ENCODE data around the gene DPP10. TPM values are rescaled to one million over a fixed set of nuclear protein-coding genes. Genes with fewer than 3 reads are reported as not detected.

DPP10 gene
- total and polyA plus RNA-seq, 10 donors, result 0.02 TPM; not detected in 9

DNA sequence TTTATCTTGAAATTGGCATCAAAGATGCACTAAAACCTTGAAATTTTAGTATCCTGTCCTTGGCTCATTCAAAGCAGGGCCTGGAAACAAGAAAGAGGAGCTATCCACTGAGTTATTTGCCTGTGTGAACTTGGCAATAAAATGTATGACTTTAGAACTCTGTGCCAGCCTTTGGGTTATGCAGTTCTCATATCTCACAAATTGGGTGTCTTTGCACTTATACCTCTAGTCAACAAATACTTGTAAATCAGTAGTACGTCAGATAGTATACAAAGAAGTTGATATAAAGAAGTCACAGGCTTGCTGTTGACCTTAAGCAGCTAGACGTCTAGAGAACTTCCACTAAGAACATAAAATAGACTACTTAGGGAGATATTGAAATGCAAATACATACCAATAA is 1331.9 kb downstream of the DPP10 start:
- no peaks in the 10 kb centered on the region for H3K36me3 ChIP-seq
- WGBS, 5 donors, result 64 to 82% (median 70%) methylated on average over 2 of the region's 2 CpGs
- no peak overlapping the region for H3K27ac ChIP-seq
- no peaks in the 10 kb centered on the region for H3K27me3 ChIP-seq (replicated peaks in 1 of 7)
- intact Hi-C loops (cut with DNase I; ENCODE audit: low total_unique reads), result no loop called here
- H3K4me1 ChIP-seq, result no peaks in the 10 kb centered on the region
- peaks cover 0 to 4% (median 0%) of the 10 kb centered on the region in 8 donors for H3K9me3 ChIP-seq
- no peak for DNase-seq
- TF ChIP-seq POLR2AphosphoS5 (IDR thresholded peaks at IDR 0.05), result no peak
- TF ChIP-seq POLR2A (IDR thresholded peaks at IDR 0.05), result no peak
- TF ChIP-seq, protein P1, sequence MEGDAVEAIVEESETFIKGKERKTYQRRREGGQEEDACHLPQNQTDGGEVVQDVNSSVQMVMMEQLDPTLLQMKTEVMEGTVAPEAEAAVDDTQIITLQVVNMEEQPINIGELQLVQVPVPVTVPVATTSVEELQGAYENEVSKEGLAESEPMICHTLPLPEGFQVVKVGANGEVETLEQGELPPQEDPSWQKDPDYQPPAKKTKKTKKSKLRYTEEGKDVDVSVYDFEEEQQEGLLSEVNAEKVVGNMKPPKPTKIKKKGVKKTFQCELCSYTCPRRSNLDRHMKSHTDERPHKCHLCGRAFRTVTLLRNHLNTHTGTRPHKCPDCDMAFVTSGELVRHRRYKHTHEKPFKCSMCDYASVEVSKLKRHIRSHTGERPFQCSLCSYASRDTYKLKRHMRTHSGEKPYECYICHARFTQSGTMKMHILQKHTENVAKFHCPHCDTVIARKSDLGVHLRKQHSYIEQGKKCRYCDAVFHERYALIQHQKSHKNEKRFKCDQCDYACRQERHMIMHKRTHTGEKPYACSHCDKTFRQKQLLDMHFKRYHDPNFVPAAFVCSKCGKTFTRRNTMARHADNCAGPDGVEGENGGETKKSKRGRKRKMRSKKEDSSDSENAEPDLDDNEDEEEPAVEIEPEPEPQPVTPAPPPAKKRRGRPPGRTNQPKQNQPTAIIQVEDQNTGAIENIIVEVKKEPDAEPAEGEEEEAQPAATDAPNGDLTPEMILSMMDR (IDR thresholded peaks at IDR 0.05 in 8 of 11, conservative IDR thresholded peaks at IDR 0.05 in 3 of 11), result no peak
- no peak overlapping the region for H3K4me3 ChIP-seq

DNA sequence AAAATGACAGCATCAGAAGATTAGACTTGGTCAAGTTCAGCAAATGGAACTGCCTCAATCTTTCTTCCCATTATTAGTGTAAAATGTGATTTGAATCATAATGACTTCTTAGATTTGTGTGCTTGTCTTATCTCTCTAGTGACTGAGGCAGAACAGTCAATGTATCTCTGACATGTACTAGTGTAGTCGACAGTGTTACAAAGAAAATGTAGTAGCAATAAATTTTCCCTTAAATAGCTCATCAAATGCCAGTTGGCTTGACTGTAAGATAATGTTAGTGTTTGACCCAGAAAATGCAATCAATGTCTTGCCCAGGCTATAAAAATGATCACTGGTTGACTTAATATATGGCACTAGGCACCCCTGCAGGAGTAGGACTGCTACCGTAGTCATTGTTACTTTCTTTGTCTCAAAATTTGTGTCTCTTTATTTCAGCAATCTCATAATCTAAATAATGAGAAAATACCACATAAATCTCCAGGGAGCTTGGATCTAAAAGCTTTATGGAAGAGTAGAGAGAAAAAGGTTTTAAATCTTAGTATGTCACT is 1336.7 kb downstream of the DPP10 start:
- H3K4me1 ChIP-seq, result no peaks in the 10 kb centered on the region
- TF ChIP-seq POLR2AphosphoS5 (IDR thresholded peaks at IDR 0.05), result no peak
- TF ChIP-seq, protein P1 (IDR thresholded peaks at IDR 0.05 in 8 of 11, conservative IDR thresholded peaks at IDR 0.05 in 3 of 11), result no peak
- no peak for TF ChIP-seq POLR2A (IDR thresholded peaks at IDR 0.05)
- no peaks in the 10 kb centered on the region for H3K27me3 ChIP-seq (replicated peaks in 1 of 7)
- H3K4me3 ChIP-seq, result no peak overlapping the region
- H3K9me3 ChIP-seq, result peaks cover 0 to 6% (median 0%) of the 10 kb centered on the region in 8 donors
- H3K36me3 ChIP-seq, result no peaks in the 10 kb centered on the region
- intact Hi-C loops (cut with DNase I; ENCODE audit: low total_unique reads), result no loop called here
- DNase-seq, result no peak
- no peak overlapping the region for H3K27ac ChIP-seq
- 82 to 87% (median 83%) methylated on average over 2 of the region's 2 CpGs for WGBS, 5 donors

DNA sequence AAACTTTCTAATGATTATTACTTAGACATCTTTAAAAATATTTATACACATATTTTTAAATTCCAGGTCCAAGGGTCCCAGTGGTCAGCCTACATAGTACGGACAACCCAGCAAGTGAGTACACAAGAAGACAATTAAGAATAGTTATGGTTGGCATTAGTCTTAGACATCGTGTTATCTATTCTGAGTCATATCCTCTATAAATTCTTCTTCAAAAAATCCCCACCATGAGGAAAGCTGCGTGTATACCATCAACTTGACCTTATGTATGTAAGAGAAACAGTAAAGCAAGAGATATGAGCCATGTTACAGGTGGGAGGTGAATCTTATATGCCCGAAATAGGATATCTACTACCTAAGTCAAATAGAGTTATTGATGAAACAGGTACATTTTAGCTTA is 1339.8 kb downstream of the DPP10 start:
- Histone ChIP-seq H3K36me3 (no peaks in the 10 kb centered on the region), H3K27me3 (replicated peaks in 1 of 7) (no peaks in the 10 kb centered on the region), H3K9me3 (peaks cover 0 to 20% (median 8%) of the 10 kb centered on the region in 8 donors), H3K4me1 (no peaks in the 10 kb centered on the region), H3K4me3 (no peak overlapping the region), H3K27ac (no peak overlapping the region)
- intact Hi-C loops (cut with DNase I; ENCODE audit: low total_unique reads), result no loop called here
- DNase-seq, result no peak
- WGBS, 5 donors, result 69 to 79% (median 74%) methylated on average over 4 of the region's 4 CpGs
- no peak for TF ChIP-seq POLR2A (IDR thresholded peaks at IDR 0.05)
- TF ChIP-seq, protein P1 (IDR thresholded peaks at IDR 0.05 in 8 of 11, conservative IDR thresholded peaks at IDR 0.05 in 3 of 11), result no peak
- no peak for TF ChIP-seq POLR2AphosphoS5 (IDR thresholded peaks at IDR 0.05)

DNA sequence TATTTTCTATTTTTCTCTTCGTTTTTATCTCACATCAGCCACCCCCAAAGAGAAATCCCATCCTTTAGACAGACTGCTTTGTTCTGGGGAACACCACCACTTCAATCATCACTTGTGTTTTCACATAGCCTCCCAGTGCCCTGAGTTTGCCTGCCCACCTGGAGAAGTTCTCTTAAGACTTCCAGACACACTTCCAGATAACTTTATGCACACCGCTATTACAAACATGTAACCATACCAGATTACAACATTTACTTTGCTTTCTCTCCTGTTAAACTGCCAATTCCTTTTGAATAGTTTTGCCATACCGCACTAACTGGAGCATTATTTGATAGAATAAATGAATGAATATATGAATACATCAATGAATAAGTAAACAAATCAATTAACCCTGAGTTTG is 1353.6 kb downstream of the DPP10 start:
- Histone ChIP-seq H3K9me3 (peaks cover 0 to 8% (median 0%) of the 10 kb centered on the region in 8 donors), H3K36me3 (no peaks in the 10 kb centered on the region), H3K4me3 (no peak overlapping the region), H3K27me3 (replicated peaks in 1 of 7) (no peaks in the 10 kb centered on the region), H3K27ac (no peak overlapping the region), H3K4me1 (no peaks in the 10 kb centered on the region)
- WGBS, 5 donors, result 73 to 83% (median 77%) methylated on average over 3 of the region's 3 CpGs
- TF ChIP-seq POLR2AphosphoS5 (IDR thresholded peaks at IDR 0.05) (no peak), POLR2A (IDR thresholded peaks at IDR 0.05) (no peak)
- TF ChIP-seq, protein P1 (IDR thresholded peaks at IDR 0.05 in 8 of 11, conservative IDR thresholded peaks at IDR 0.05 in 3 of 11), result no peak
- no peak for DNase-seq
- intact Hi-C loops (cut with DNase I; ENCODE audit: low total_unique reads), result no loop called here
